Stimulated activated CD4-positive, alpha-beta T cell treated with anti-CD3 and anti-CD28 coated beads, Interleukin-4, amount 100 ng/mL, for 48 hours (primary cell): ENCODE measurements around the gene MYO3B.
A peak's percentile ranks its signal among the peaks of the same experiment; 100 is the strongest.
"Not testable (repeated sequence)": the region's sequence is repeated elsewhere in the genome, so short reads cannot be mapped to it uniquely, and the experiment has no call there.

Experiments
- DNase-seq, 2 donors: peaks; one replicate each; pipeline ENCODE4 v3.0.0-alpha.2; 2020; ENCODE audit warnings: low read depth in 2 of 2

MYO3B gene

GRCh38 chr2:170635094-170635493, 457.1 kb downstream of the MYO3B start:
- DNase-seq, result not testable (repeated sequence)

GRCh38 chr2:170639635-170640034, 461.7 kb downstream of the MYO3B start:
- no peak for DNase-seq

GRCh38 chr2:170641961-170642360, 464.0 kb downstream of the MYO3B start:
- no peak for DNase-seq

GRCh38 chr2:170643346-170643745, 465.4 kb downstream of the MYO3B start:
- no peak for DNase-seq

GRCh38 chr2:170647741-170648436, 469.9 kb downstream of the MYO3B start:
- DNase-seq, result no peak

GRCh38 chr2:170651624-170652325, 473.8 kb downstream of the MYO3B start:
- DNase-seq, result peak in 1 of 2 donors; percentile 0

GRCh38 chr2:170652637-170653417, 474.9 kb downstream of the MYO3B start:
- no peak for DNase-seq

GRCh38 chr2:170656669-170657068, 478.7 kb downstream of the MYO3B start:
- DNase-seq, result no peak

- no peak for DNase-seq
Observed at GRCh38 chr2:170660409-170660808, 482.5 kb downstream of the MYO3B start.

- DNase-seq, result no peak
Observed at GRCh38 chr2:170665743-170666142, 487.8 kb downstream of the MYO3B start.

- DNase-seq, result no peak
Observed at GRCh38 chr2:170669909-170670308, 492.0 kb downstream of the MYO3B start.

GRCh38 chr2:170670651-170671050, 492.7 kb downstream of the MYO3B start:
- no peak for DNase-seq

GRCh38 chr2:170671079-170671478, 493.1 kb downstream of the MYO3B start:
- DNase-seq, result no peak

- DNase-seq, result not testable (repeated sequence)
Observed at GRCh38 chr2:170674282-170674681, 496.3 kb downstream of the MYO3B start.

GRCh38 chr2:170675701-170676100, 497.8 kb downstream of the MYO3B start:
- DNase-seq, result no peak

GRCh38 chr2:170679607-170680079, 501.7 kb downstream of the MYO3B start:
- no peak for DNase-seq

GRCh38 chr2:170680172-170680941, 502.4 kb downstream of the MYO3B start:
- no peak for DNase-seq

GRCh38 chr2:170681311-170681710, 503.4 kb downstream of the MYO3B start:
- DNase-seq, result no peak

GRCh38 chr2:170685591-170685990, 507.6 kb downstream of the MYO3B start:
- no peak for DNase-seq

- no peak for DNase-seq
Observed at GRCh38 chr2:170689481-170689880, 511.5 kb downstream of the MYO3B start.

GRCh38 chr2:170690640-170691039, 512.7 kb downstream of the MYO3B start:
- no peak for DNase-seq

GRCh38 chr2:170694316-170694715, 516.4 kb downstream of the MYO3B start:
- DNase-seq, result no peak
